Parathyroid adenoma (tissue), 2 donors: ENCODE measurements around the gene MGAT4A.

ENCODE experiments used
- H2AFZ ChIP-seq: fragments of 300-600 bp; sonication (generic); one replicate; pipeline ENCODE4 v1.7.0; 2017; ENCODE audit warnings: antibody characterized with exemption, mild to moderate bottlenecking
- H3K27ac ChIP-seq: fragments of 300-600 bp; sonication (generic); one replicate; pipeline ENCODE4 v1.7.0; 2017
- H3K27me3 ChIP-seq: fragments of 300-600 bp; sonication (generic); one replicate; pipeline ENCODE4 v1.7.0; 2017; ENCODE audit warnings: low read length; ENCODE audit not compliant: control insufficient read depth, insufficient read depth
- H3K36me3 ChIP-seq: fragments of 300-600 bp; sonication (generic); one replicate; pipeline ENCODE4 v1.7.0; 2017; ENCODE audit warnings: low read length; ENCODE audit not compliant: control insufficient read depth, insufficient read depth
- H3K4me1 ChIP-seq: fragments of 300-600 bp; sonication (generic); one replicate; pipeline ENCODE4 v1.7.0; 2017; ENCODE audit warnings: control low read depth
- H3K4me2 ChIP-seq: fragments of 300-600 bp; sonication (generic); one replicate; pipeline ENCODE4 v1.7.0; 2017; ENCODE audit warnings: low read length
- H3K4me3 ChIP-seq: fragments of 300-600 bp; sonication (generic); one replicate; pipeline ENCODE4 v1.7.0; 2017; ENCODE audit warnings: low read depth, low read length
- H3K79me2 ChIP-seq: fragments of 300-600 bp; sonication (generic); one replicate; pipeline ENCODE4 v1.7.0; 2017; ENCODE audit warnings: control low read depth
- H3K9ac ChIP-seq: fragments of 300-600 bp; sonication (generic); one replicate; pipeline ENCODE4 v1.7.0; 2017; ENCODE audit warnings: mild to moderate bottlenecking
- H3K9me3 ChIP-seq: fragments of 300-600 bp; sonication (generic); one replicate; pipeline ENCODE4 v1.7.0; 2017; ENCODE audit warnings: low read length; ENCODE audit not compliant: control insufficient read depth
- TF ChIP-seq, protein P1 (sequence below): fragments of 300-600 bp; sonication (generic); IDR thresholded peaks from one replicate; pipeline ENCODE4 v1.7.0; 2017; ENCODE audit warnings: antibody characterized with exemption, mild to moderate bottlenecking
- donor health status: primary hyperparathyroidism.

Gene MGAT4A

DNA sequence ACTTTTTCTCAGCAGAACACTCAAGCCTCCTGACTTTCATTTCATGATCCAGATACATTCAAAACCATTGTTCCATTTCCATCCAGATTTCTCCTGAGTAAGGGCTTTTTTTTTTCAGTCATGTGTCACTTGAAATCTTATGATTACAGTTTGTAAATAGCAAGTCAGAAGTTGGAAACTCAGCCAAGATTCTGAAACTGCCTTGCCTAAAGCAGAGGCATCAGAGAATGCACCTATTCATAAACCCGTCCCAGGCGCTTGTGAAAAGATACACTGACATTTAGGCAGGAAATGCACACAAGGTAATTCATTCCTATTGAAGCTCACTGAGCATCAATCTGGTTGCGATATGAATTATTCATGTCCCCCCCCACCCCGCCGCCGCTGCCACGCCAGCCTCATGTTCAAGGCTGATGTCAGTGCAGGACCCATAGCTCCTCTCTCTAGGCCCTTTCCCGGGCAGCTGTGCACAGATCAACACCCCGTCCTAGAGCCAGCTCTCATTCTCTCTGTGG lies 30.4 kb upstream of the MGAT4A start:
- H3K9ac ChIP-seq, result no peak overlapping the region
- TF ChIP-seq, protein P1, sequence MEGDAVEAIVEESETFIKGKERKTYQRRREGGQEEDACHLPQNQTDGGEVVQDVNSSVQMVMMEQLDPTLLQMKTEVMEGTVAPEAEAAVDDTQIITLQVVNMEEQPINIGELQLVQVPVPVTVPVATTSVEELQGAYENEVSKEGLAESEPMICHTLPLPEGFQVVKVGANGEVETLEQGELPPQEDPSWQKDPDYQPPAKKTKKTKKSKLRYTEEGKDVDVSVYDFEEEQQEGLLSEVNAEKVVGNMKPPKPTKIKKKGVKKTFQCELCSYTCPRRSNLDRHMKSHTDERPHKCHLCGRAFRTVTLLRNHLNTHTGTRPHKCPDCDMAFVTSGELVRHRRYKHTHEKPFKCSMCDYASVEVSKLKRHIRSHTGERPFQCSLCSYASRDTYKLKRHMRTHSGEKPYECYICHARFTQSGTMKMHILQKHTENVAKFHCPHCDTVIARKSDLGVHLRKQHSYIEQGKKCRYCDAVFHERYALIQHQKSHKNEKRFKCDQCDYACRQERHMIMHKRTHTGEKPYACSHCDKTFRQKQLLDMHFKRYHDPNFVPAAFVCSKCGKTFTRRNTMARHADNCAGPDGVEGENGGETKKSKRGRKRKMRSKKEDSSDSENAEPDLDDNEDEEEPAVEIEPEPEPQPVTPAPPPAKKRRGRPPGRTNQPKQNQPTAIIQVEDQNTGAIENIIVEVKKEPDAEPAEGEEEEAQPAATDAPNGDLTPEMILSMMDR, result no peak
- H3K4me1 ChIP-seq, result peaks cover 35% of the 10 kb centered on the region

DNA sequence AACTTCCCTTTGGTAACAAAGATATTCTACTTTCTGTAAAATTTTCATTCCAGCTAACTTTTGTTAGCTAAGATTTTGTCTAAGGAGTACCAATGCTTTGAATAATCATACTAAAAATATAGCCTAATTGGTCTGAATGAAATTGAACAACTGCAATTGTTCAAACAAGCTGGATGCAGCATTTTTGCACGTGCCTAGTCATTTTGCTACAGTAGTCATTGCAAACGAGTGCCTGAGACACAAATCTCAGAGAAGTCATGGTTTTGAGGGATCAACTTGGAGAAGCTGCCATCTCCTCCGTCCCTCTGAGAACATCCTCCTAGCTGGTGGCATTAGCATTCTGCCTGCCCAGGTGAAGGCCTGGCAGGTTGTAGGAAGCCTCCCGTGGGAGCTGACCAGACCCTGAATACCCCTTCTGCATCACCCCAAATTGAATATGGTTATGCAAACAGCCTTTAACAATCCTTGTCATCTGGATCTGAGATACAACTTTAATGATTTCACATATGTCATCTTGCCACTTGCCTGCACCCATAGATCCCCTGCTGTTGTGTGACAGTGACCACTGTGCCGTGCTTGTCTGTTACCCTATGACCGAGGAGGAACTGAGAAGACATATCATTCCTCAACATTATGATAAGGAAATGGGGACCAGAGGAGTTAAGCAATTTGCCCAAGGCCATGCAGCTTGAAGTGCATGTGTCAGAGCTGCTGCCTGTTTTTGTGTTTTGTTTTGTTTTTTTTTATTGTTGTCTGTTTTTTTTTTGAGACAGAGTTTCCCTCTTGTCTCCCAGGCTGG lies 29.1 kb upstream of the MGAT4A start:
- Histone ChIP-seq H3K9ac (no peak overlapping the region), H3K79me2 (no peaks in the 10 kb centered on the region), H2AFZ (peak overlapping the region; percentile 4), H3K27me3 (no peaks in the 10 kb centered on the region), H3K36me3 (no peaks in the 10 kb centered on the region), H3K9me3 (no peaks in the 10 kb centered on the region), H3K4me1 (peaks cover 35% of the 10 kb centered on the region), H3K4me3 (no peak overlapping the region), H3K27ac (peak overlapping the region; percentile 67), H3K4me2 (no peak overlapping the region)
- TF ChIP-seq, protein P1, result no peak

More for the DNA sequence above, 30.4 kb upstream of the MGAT4A start:
- Histone ChIP-seq H3K36me3 (no peaks in the 10 kb centered on the region), H3K4me3 (no peak overlapping the region), H3K27me3 (no peaks in the 10 kb centered on the region), H3K9me3 (no peaks in the 10 kb centered on the region), H3K79me2 (no peaks in the 10 kb centered on the region), H3K27ac (peak overlapping the region; percentile 67), H2AFZ (peak overlapping the region; percentile 20), H3K4me2 (no peak overlapping the region)

DNA sequence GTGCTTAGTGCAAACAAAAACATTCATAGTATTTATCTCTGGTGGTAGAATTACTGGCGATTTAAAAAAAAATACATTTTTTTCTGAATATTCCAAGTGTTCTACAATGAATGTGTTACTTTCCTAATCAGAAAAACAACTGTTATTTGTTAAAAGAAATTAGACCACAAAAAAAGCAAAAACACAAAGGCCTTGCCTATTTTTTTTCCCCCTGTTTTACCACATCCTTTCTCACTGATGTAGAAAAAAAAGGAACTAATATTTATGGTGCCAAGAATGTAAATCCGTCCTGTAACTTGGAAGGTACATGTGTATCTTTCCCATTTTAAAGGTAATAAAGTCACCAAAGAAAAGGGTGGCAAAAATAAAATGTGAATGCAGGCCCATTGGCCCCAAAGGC lies 28.4 kb upstream of the MGAT4A start:
- H3K4me3 ChIP-seq, result no peak overlapping the region
- H3K27ac ChIP-seq, result peak overlapping the region; percentile 12
- no peak overlapping the region for H3K9ac ChIP-seq
- no peak overlapping the region for H2AFZ ChIP-seq
- no peak overlapping the region for H3K4me2 ChIP-seq
- H3K9me3 ChIP-seq, result no peaks in the 10 kb centered on the region
- no peaks in the 10 kb centered on the region for H3K79me2 ChIP-seq
- H3K27me3 ChIP-seq, result no peaks in the 10 kb centered on the region
- H3K36me3 ChIP-seq, result no peaks in the 10 kb centered on the region
- peaks cover 35% of the 10 kb centered on the region for H3K4me1 ChIP-seq
- TF ChIP-seq, protein P1, result no peak

DNA sequence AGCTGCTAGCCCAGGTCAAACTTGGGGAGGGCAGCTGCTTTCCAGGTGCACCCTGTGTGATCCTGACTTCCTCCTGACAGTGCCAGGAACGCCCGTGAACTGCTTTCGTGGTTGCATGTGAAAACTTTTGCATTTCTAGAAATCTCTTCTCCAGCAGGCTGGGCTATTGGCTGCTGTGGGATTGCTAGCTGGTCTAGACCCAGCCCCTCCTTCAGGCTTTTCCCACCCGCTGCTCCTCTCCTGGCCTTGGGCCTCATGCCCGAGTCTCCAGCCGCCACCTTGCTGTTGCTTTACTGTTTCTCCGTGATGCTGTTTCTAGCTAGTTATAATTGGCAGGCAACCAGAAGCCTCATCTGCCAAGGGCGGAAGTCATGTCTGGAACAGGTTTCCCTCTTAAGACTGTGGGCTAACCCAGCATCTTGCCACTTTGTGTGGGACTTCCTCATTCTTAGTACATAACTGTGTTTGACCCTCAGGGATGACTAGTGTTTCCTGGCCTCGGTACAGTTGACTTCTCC lies 27.0 kb upstream of the MGAT4A start:
- peak overlapping the region; percentile 84 for H2AFZ ChIP-seq
- no peaks in the 10 kb centered on the region for H3K36me3 ChIP-seq
- TF ChIP-seq, protein P1, result no peak
- no peak overlapping the region for H3K4me3 ChIP-seq
- H3K4me1 ChIP-seq, result peaks cover 35% of the 10 kb centered on the region
- H3K79me2 ChIP-seq, result no peaks in the 10 kb centered on the region
- peak overlapping the region; percentile 67 for H3K27ac ChIP-seq
- H3K9me3 ChIP-seq, result no peaks in the 10 kb centered on the region
- H3K9ac ChIP-seq, result no peak overlapping the region
- H3K4me2 ChIP-seq, result no peak overlapping the region
- no peaks in the 10 kb centered on the region for H3K27me3 ChIP-seq
